Body of pancreas (tissue), 4 donors: ENCODE measurements around the gene NRP2. TPM values are rescaled to one million over a fixed set of nuclear protein-coding genes. Genes with fewer than 3 reads are reported as not detected.

Experiments used
- ATAC-seq: fragments of 150-250 bp; one replicate; pipeline ENCODE4 v1.9.1; 2016
- DNase-seq, 4 donors: peaks; one replicate each; pipeline ENCODE4 v3.0.0-alpha.2; 2019
- H3K27ac ChIP-seq, 4 donors: fragments of 200-600 bp; sonication (generic); 1 replicate in 3 of 4; 2 replicates in 1 of 4; pipeline versions ENCODE4 v1.5.1 to v1.6.1; 2016 to 2019; ENCODE audit warnings: mild to moderate bottlenecking in 1 of 4, mixed read lengths in 1 of 4, moderate library complexity in 1 of 4
- H3K27me3 ChIP-seq, 2 donors: fragments of 200-600 bp; sonication (generic); one replicate each; pipeline ENCODE4 v1.6.0; 2016; ENCODE audit warnings: mild to moderate bottlenecking in 1 of 2
- H3K36me3 ChIP-seq, 2 donors: fragments of 200-600 bp; sonication (generic); replicated peaks in 1 of 2; 2 replicates each; pipeline ENCODE4 v1.5.1; 2016; ENCODE audit warnings: low read depth in 2 of 2; ENCODE audit not compliant: insufficient read depth in 1 of 2
- H3K4me1 ChIP-seq: fragments of 200-600 bp; sonication (generic); one replicate; pipeline ENCODE4 v1.6.0; 2016
- H3K4me3 ChIP-seq, 2 donors: fragments of 200-600 bp; sonication (generic); 1 replicate in 1 of 2; 2 replicates in 1 of 2; pipeline ENCODE4 v1.5.1; 2016 to 2019
- H3K9me3 ChIP-seq, 3 donors: fragments of 200-600 bp; sonication (generic); 1 replicate in 2 of 3; 2 replicates in 1 of 3; pipeline ENCODE4 v1.5.1; 2016
- POLR2A ChIP-seq, 3 donors: fragments of 450-650 bp; IDR thresholded peaks; one replicate each; pipeline ENCODE4 v1.6.1; 2016; ENCODE audit warnings: antibody characterized with exemption in 3 of 3, mild to moderate bottlenecking in 2 of 3
- WGBS, 2 donors: methylation state at CpG; one replicate each; pipeline ENCODE4 v1.1.5; 2017; 5-methylcytosine and 5-hydroxymethylcytosine counted together
- intact Hi-C: fragments of 100-400 bp; cut with DNase I; formaldehyde crosslinking; loops from one replicate; pipeline ENCODE4 v1.15.1; 2023
- total RNA-seq, 2 donors: library from RNA; depleted of rRNA; stranded (reverse); fragments of >200 nt; gene quantifications; one replicate each; pipeline ENCODE4 v1.1.0, GENCODE V29; 2016
- TF ChIP-seq, protein P1 (sequence below), 7 experiments: fragments of 450-650 bp in 4 of 7; fragments of 200-600 bp in 3 of 7; sonication (generic) in 3 of 7; IDR thresholded peaks; one replicate each; pipeline ENCODE4 v1.5.1; 2016 to 2019; ENCODE audit warnings: antibody characterized with exemption in 7 of 7

The NRP2 gene
- total RNA-seq, 2 donors from 2014 or later: 5.7 to 7.6 TPM

DNA sequence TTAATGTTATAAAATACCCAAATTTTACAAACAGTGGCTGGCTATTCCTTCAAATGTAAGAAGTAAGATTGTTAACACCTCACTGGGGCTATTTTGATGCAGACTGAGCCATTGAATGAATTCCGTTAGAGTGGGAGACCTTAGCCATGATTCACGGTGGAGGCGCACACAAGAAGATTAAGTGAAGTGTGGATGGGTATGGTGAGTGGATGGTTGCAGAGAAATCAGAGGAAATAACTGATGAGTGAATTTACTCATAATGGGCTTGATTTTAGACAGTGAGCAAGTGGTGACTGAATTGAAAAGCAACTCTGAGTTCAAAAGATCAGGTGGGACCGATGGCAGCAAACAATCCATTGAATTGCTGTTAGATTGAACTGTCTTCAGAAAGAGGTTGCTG lies 75.0 kb downstream of the NRP2 start:
- Histone ChIP-seq H3K9me3 (no peaks in the 10 kb centered on the region), H3K36me3 (no peaks in the 10 kb centered on the region), H3K4me3 (no peak overlapping the region), H3K4me1 (no peaks in the 10 kb centered on the region), H3K27ac (no peak overlapping the region), H3K27me3 (no peaks in the 10 kb centered on the region)
- DNase-seq: no peak
- intact Hi-C loops: no loop called here
- no peak for TF ChIP-seq POLR2A (IDR thresholded peaks at IDR 0.05)
- TF ChIP-seq, protein P1, sequence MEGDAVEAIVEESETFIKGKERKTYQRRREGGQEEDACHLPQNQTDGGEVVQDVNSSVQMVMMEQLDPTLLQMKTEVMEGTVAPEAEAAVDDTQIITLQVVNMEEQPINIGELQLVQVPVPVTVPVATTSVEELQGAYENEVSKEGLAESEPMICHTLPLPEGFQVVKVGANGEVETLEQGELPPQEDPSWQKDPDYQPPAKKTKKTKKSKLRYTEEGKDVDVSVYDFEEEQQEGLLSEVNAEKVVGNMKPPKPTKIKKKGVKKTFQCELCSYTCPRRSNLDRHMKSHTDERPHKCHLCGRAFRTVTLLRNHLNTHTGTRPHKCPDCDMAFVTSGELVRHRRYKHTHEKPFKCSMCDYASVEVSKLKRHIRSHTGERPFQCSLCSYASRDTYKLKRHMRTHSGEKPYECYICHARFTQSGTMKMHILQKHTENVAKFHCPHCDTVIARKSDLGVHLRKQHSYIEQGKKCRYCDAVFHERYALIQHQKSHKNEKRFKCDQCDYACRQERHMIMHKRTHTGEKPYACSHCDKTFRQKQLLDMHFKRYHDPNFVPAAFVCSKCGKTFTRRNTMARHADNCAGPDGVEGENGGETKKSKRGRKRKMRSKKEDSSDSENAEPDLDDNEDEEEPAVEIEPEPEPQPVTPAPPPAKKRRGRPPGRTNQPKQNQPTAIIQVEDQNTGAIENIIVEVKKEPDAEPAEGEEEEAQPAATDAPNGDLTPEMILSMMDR (IDR thresholded peaks at IDR 0.05): no peak
- ATAC-seq: no peak
- 87 to 95% methylated on average over 4 of the region's 4 CpGs for WGBS, 2 donors

DNA sequence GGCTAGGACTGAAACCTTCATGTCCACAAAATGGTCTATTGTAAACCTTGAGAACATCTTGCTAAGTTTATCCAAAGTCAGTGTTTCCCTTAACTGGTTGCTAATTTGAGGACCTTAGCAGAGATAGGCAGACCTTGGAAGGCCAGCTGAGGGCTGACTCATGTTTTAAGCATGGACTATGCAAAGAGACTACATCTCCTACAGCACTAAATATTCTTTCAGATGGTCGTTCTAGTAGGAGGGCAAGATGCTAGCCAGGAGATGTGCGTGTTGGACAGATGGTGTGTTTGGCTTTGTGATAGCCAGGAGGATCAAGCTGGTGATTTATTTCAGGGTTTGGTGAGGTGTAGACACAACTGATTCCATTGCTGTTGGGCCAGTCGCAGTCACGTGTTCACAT lies 75.8 kb downstream of the NRP2 start:
- WGBS, 2 donors: 78 to 81% methylated on average over 4 of the region's 4 CpGs
- ATAC-seq (no peak), DNase-seq (no peak)
- no peaks in the 10 kb centered on the region for H3K9me3 ChIP-seq
- intact Hi-C loops: no loop called here
- no peaks in the 10 kb centered on the region for H3K36me3 ChIP-seq
- no peaks in the 10 kb centered on the region for H3K4me1 ChIP-seq
- H3K27me3 ChIP-seq: no peaks in the 10 kb centered on the region
- no peak for TF ChIP-seq POLR2A (IDR thresholded peaks at IDR 0.05)
- TF ChIP-seq, protein P1 (IDR thresholded peaks at IDR 0.05): no peak
- no peak overlapping the region for H3K27ac ChIP-seq
- H3K4me3 ChIP-seq: no peak overlapping the region

DNA sequence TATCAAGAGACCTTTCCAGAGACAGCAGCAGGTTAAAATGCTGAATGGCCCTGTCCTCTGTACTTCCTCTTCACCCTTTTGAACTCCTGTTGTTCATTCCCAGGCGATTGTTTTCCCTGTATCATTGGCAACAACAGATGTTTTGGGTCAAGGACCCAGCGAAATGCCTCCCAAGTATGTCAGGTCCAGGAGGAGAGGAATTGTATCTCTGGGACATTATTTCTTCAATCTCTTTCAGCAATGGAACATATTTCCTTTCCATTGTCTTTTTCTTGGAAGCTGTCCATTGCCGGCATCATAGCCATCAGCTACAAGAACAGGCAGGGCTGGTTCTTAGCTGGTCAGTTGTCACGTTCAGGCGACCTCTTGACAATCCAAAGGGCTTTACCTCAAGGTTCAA lies 76.2 kb downstream of the NRP2 start:
- no peak for ATAC-seq
- Histone ChIP-seq H3K27ac (no peak overlapping the region), H3K4me1 (peaks cover 2% of the 10 kb centered on the region), H3K9me3 (no peaks in the 10 kb centered on the region), H3K4me3 (no peak overlapping the region), H3K27me3 (no peaks in the 10 kb centered on the region), H3K36me3 (no peaks in the 10 kb centered on the region)
- 79 to 84% methylated on average over 5 of the region's 5 CpGs for WGBS, 2 donors
- intact Hi-C loops: no loop called here
- DNase-seq: no peak
- no peak for TF ChIP-seq POLR2A (IDR thresholded peaks at IDR 0.05)
- TF ChIP-seq, protein P1 (IDR thresholded peaks at IDR 0.05): no peak

DNA sequence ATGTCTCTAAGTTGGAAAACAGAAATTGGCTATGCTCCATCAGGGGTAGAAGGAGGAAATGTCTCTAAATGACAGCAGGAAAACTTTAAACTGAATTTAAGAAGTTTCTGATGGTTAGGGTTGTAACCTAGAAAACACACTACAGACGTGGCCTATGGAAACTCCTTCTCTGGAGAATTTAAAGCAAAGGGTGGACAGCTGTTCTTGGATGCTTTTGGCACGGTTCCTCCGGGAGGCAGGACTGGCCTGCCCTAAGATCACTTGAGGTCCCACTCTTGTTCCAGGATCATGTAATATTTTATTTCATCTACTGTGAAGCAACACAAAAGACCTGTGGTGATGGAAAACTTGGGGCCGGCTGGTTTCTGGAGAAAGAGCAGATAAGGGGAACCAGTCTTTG lies 77.0 kb downstream of the NRP2 start:
- no peak for TF ChIP-seq POLR2A (IDR thresholded peaks at IDR 0.05)
- TF ChIP-seq, protein P1 (IDR thresholded peaks at IDR 0.05): no peak
- Histone ChIP-seq H3K4me3 (no peak overlapping the region), H3K27ac (no peak overlapping the region), H3K9me3 (no peaks in the 10 kb centered on the region), H3K27me3 (peaks cover 0 to 4% of the 10 kb centered on the region in 2 donors), H3K4me1 (peaks cover 9% of the 10 kb centered on the region), H3K36me3 (no peaks in the 10 kb centered on the region)
- DNase-seq: no peak
- ATAC-seq: no peak
- intact Hi-C loops: no loop called here
- WGBS, 2 donors: 74 to 80% methylated on average over 4 of the region's 4 CpGs

DNA sequence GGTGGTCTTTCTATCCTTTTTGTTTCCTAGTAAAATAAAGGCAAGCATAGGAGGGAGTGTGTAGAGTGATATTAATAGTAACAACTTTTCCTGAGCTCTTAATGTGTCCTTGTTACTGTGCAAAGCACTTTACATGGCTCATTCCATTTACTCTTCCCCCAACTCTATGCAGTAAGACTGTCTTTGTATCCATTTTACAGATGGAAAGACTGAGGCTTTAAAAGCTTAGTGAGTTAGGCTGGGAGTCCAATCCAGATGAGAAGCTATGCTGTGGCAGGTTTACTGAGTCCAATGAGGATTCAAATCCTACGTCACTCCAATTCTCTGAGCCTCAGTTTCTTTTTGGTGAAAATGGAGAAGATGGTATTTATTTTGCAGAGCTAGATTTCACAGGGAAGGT lies 77.4 kb downstream of the NRP2 start:
- no peak for ATAC-seq
- Histone ChIP-seq H3K9me3 (no peaks in the 10 kb centered on the region), H3K36me3 (no peaks in the 10 kb centered on the region), H3K27ac (no peak overlapping the region), H3K4me3 (no peak overlapping the region), H3K27me3 (peaks cover 0 to 6% of the 10 kb centered on the region in 2 donors), H3K4me1 (peaks cover 9% of the 10 kb centered on the region)
- no peak for TF ChIP-seq POLR2A (IDR thresholded peaks at IDR 0.05)
- TF ChIP-seq, protein P1 (IDR thresholded peaks at IDR 0.05): no peak
- 90% methylated on average over 1 of the region's 1 CpG for WGBS, 2 donors
- no peak for DNase-seq
- intact Hi-C loops: no loop called here
